SH-SY5Y (cell line): Measurements from ENCODE around the gene KLHL26.

Source experiments
- GATA2 ChIP-seq: IDR thresholded peaks from 2 replicates; pipeline ENCODE4 v1.6.1; 2011; ENCODE audit warnings: mild to moderate bottlenecking, low read depth, low read length
- GATA3 ChIP-seq: IDR thresholded peaks from 2 replicates; pipeline ENCODE4 v1.6.1; 2011; ENCODE audit warnings: low read depth, mild to moderate bottlenecking, low read length, moderate library complexity

DNA sequence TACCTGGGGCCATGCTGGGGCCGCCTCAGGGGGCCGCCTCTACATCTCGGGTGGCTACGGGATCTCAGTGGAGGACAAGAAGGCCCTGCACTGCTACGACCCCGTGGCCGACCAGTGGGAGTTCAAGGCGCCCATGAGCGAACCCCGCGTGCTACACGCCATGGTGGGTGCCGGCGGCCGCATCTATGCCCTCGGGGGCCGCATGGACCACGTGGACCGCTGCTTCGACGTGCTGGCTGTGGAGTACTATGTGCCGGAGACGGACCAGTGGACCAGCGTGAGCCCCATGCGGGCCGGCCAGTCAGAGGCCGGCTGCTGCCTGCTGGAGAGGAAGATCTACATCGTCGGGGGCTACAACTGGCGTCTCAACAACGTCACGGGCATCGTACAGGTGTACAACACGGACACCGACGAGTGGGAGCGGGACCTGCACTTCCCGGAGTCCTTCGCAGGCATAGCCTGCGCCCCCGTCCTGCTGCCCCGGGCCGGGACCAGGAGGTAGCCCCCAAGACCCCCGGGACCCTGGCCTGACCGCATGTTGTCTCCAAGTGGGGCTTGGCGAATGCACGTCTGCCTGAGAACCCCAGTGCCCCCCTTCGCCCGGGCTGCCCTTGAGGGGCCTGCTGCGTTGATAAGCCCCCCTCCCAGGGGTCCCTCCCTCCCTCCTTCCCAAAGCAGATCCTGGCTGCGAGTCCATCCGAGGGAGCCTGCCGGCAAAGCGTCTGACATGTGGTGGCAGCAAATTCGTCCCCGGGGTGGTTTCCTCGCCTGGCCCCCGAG, 32.1 kb downstream of the KLHL26 start:
- TF ChIP-seq GATA3: no peak
- no peak for TF ChIP-seq GATA2
